ENCODE results near the gene HMCN1.
A peak's percentile ranks its signal among the peaks of the same experiment; 100 is the strongest.

The HMCN1 gene

GRCh38 chr1:185920602-185921001 lies 186.4 kb downstream of the HMCN1 start:
- peak; percentile 82 for DNase-seq

GRCh38 chr1:185921636-185922035 lies 187.4 kb downstream of the HMCN1 start:
- DNase-seq, result no peak

GRCh38 chr1:185926588-185926987 lies 192.4 kb downstream of the HMCN1 start:
- DNase-seq, result no peak

GRCh38 chr1:185929776-185930175 lies 195.6 kb downstream of the HMCN1 start:
- no peak for DNase-seq

GRCh38 chr1:185931438-185931837 lies 197.2 kb downstream of the HMCN1 start:
- no peak for DNase-seq

GRCh38 chr1:185933580-185933979 lies 199.4 kb downstream of the HMCN1 start:
- DNase-seq, result no peak

- no peak for DNase-seq
These were observed 200.4 kb downstream of the HMCN1 start for GRCh38 chr1:185934476-185935189.

- no peak for DNase-seq
These were observed 201.2 kb downstream of the HMCN1 start for GRCh38 chr1:185935360-185935759.

GRCh38 chr1:185936641-185937040 lies 202.4 kb downstream of the HMCN1 start:
- no peak for DNase-seq

GRCh38 chr1:185938396-185938795 lies 204.2 kb downstream of the HMCN1 start:
- DNase-seq, result no peak

GRCh38 chr1:185939142-185939541 lies 205.0 kb downstream of the HMCN1 start:
- DNase-seq, result no peak

GRCh38 chr1:185942961-185943360 lies 208.8 kb downstream of the HMCN1 start:
- DNase-seq, result no peak

GRCh38 chr1:185956881-185957280 lies 222.7 kb downstream of the HMCN1 start:
- no peak for DNase-seq

GRCh38 chr1:185957441-185958363 lies 223.5 kb downstream of the HMCN1 start:
- DNase-seq, result no peak

- peak; percentile 62 for DNase-seq
These were observed 226.5 kb downstream of the HMCN1 start for GRCh38 chr1:185960422-185961321.

- no peak for DNase-seq
These were observed 227.5 kb downstream of the HMCN1 start for GRCh38 chr1:185961664-185962063.

- DNase-seq, result no peak
These were observed 230.8 kb downstream of the HMCN1 start for GRCh38 chr1:185964946-185965345.

- DNase-seq, result no peak
These were observed 231.7 kb downstream of the HMCN1 start for GRCh38 chr1:185965870-185966269.

GRCh38 chr1:185966471-185966870 lies 232.3 kb downstream of the HMCN1 start:
- DNase-seq, result no peak

- no peak for DNase-seq
These were observed 234.8 kb downstream of the HMCN1 start for GRCh38 chr1:185969028-185969427.

- no peak for DNase-seq
These were observed 235.4 kb downstream of the HMCN1 start for GRCh38 chr1:185969524-185969991.

- DNase-seq, result no peak
These were observed 237.5 kb downstream of the HMCN1 start for GRCh38 chr1:185971688-185972087.
